HUDEP-2 (cell line): ENCODE measurements around the gene HDAC4.

Source experiments
- DNase-seq, 76 experiments: peaks; one replicate each; lab custom pipeline; 2025; ENCODE audit not compliant: unreplicated experiment in 76 of 76; lab: John Stamatoyannopoulos, UW

Gene HDAC4

DNA sequence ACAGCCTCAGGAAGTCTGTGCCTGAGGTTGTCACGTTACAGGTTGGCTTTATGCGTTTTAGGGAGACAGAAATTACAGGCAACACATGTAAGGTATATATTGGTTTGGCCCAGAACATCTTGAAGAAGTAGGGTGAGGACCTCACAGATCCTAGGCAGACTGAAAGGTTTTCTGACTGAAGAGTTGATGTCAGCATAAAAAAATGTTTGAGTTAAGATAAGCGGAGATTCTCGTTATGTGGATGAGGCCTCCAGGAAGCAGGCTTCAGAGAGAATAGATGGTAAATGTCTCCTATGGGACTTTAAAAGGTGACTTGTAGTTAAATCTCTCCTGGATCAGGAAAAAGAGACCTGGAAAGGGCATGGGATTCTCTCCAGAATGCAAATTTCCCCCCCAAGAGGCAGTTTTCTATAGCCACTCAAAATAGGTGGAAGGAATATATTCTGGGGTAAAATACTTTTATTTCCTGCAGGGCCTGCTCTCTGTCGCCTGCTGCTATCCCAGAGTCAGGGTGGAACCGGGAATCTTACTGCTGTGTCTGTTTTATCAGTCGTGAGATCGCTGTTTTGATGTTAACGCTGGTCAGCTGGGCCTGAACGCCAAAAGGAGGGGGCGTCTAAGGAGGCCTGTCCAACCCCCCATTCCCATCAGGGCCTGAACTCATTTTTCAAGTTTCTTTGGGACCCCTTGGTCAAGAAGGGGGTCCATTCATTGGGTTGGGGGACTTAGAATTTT is 171.1 kb downstream of the HDAC4 start:
- DNase-seq = no peak

DNA sequence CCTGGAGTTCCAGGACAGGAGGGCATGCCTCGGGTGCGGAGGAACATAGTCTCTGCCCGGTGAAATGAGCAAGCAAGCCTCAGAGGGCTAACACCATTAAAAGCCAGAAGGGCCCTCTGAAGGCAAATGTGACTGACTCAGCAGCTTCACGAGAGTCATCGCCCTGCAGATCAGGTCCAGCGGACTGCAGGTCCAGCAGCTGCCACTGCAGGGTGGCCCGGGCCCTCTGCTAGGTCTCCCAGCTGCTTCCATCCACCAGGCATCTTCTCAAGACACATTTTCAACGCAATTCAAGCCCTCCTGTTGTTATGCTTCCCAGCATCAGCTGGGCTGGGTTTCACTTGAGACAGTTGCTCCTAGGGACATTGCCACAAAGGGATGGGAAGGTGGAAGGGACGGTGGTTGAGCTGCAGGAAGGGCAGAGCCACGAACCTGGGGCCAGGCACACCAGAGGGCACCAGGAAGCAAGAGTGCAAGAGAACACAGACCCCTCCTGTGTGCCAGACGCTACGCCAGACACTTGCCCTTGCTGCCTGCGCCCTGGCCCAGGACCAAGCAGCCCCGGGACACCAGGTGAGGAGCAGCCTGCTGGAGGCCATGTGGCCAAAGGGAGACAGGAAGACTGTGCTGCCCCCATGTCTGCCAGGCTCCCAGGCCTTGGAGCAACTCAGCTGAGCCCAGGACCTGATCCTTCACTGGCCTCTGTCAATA is 173.0 kb downstream of the HDAC4 start:
- no peak for DNase-seq

DNA sequence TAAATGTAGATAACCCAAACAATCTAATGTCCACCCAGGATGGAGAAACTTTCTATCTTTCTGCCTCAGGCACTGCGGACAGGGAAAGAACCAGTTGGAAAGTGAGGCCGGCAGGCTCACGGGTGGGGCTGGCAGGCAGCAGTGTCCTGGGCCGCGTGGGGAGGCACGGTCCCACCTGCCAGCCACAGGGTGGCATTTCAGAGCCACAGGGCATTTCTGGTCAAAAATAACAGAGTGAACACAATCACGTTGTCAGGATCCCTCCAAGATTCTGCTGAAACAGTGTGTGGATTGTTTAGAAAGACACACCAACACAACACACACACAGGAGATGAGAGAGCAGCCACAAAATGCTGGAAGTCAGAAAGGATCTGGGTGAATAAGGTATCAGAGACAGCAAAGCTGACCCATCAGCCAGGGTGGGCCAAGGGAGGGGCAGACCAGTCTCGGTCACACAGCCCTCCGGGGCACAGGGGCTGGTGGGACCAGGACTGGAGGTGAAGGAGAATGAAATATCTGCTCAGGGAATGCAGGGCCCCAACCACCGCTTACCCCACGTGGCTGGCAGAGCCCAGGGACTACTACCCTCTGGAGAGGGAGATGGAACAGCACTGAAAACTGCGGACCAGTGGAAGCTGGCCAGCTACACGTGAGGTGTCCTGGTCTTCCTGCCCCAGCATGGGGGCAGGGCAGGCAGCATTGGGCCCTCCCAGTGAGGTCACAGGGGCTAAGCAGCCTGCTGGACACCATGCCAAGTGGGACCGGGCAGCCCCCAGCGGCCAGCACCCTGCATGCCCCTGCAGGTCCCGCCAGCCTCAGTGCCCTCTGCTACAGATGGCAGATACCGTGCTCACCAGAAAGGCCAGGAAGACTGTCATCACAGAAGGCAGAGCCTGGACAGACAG is 173.9 kb downstream of the HDAC4 start:
- no peak for DNase-seq

GRCh38 chr2:239225871-239226561 is 174.8 kb downstream of the HDAC4 start:
- DNase-seq = no peak

- no peak for DNase-seq
Measured at GRCh38 chr2:239225371-239225851, 175.4 kb downstream of the HDAC4 start.

GRCh38 chr2:239224955-239225354 is 175.9 kb downstream of the HDAC4 start:
- no peak for DNase-seq

- no peak for DNase-seq
Measured at GRCh38 chr2:239224199-239224570, 176.6 kb downstream of the HDAC4 start.

DNA sequence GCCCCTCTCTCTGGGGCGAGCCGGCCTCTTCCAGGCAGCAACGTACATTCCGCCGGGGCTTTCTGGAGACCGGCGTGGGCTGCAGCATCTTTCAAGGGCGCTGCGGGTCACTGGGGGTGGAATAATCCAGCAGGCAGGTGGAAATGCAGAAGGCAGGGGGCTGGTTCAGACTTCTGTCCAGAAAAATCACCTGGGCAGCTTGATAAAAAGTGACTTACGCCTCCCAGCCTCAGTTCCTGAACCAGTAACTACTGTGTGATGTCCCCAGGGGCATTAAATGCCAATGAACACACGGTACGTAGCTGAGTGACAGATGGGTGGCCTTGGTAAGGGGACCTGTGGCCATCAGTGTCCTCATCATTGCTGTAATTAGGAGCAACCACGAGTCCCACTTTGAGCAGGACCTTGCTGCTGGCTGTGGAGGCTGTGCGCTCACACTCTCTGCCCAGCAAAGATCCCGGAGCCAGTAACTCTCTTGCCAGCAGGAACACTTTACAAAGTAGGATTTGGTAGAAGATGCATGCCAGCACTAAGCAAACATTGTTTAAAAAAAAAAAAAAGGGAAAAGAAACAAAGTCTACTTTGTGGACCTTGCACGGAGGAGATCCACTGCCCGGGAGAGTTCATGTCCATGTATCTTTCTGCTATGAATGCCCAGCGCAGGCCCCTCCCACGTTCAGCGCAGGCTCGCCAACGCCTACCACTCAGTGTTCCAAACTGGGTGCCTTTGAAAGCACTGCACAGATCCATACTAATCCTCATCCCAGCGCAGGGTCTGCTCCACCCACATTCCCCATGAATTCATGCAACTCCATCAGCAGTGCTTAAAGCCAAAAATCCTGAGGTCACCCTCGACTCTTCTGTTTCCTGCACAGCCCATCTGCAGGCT is 177.3 kb downstream of the HDAC4 start:
- no peak for DNase-seq

- DNase-seq = no peak
Measured at GRCh38 chr2:239222706-239223309, 178.0 kb downstream of the HDAC4 start.

GRCh38 chr2:239222312-239222660 is 178.5 kb downstream of the HDAC4 start:
- no peak for DNase-seq

GRCh38 chr2:239220981-239221396 is 179.8 kb downstream of the HDAC4 start:
- no peak for DNase-seq

GRCh38 chr2:239220341-239220740 is 180.5 kb downstream of the HDAC4 start:
- DNase-seq = no peak

DNA sequence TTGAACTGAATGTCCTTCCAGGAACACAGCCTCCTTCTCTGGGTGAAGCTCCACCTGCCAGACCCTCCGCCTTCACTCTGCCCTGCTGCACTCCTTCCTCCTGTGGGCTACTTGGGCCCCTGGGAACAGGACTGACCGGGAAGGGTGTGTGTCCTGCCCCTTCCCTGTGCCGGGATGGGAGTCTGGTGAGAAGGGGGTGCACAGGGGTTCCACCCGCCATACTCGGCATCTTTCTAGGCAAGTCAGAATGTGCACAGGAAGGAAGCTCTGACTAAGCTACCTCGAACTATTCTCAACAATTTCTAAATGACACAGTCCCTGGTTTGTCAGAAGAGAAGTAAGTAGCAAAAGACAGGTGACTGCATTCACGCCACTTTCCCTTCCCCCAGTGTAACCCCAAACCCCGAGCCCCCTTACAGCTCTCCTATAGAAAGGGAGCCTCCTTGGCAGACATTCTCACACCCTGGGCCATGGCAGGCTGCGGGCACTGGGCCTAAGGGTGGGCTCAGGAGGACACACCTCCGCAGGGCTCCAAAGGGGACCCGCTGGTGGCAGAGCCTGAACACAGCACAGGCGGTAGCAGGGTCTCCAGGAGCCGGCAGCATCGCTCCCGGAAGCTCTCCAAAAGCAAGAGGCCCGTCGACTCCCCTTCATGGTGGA is 184.1 kb downstream of the HDAC4 start:
- no peak for DNase-seq

- DNase-seq = no peak
Measured at GRCh38 chr2:239215988-239216613, 184.7 kb downstream of the HDAC4 start.

DNA sequence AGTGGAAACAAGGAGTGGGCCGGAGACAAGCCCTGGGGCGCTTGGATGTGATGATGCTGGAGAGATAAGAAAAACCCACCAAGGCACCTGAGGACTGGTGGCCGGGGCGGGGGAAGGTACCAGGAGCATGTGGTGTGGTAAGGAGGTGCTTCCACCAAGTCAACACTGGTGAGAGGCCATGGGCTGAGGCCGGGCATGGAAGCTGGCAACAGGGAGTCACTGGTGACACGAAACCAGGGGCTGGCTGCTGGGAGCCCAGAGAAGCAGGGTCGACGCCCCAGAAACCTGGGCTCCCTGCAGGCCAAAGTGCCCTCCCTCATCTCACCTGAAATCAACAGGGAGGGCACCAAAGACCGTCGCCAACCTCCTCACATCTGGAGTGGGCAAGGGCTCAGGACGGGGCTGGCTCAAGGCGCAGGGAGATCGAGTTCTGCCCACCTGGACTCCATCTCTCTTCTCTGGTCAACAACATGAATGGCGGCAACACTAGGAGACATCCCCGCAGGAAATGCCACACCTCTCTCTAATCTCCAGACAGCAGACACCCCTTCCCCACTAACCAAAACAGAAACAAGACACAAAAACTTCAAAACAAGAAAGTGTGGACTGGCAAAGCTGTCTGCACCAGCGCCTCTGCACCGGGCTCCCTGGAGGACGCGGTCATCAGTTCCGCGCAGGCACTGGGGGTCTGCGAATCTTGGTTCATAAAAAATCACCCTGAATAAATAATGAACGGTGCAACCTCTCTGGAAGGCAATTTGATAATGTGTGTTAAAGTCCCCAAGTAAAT is 185.5 kb downstream of the HDAC4 start:
- DNase-seq = no peak

- DNase-seq = no peak
Measured at GRCh38 chr2:239214725-239215124, 186.1 kb downstream of the HDAC4 start.

- DNase-seq = no peak
Measured at GRCh38 chr2:239213643-239214101, 187.1 kb downstream of the HDAC4 start.
